Inflammatory macrophage treated with lipopolysaccharide for 1 hour (primary cell): ENCODE data around the gene COL6A2.
"Not testable (repeated sequence)": the region's sequence is repeated elsewhere in the genome, so short reads cannot be mapped to it uniquely, and the experiment has no call there.

Experiments
- DNase-seq, 2 donors: peaks; one replicate each; pipeline ENCODE4 v3.0.0-alpha.2; 2020 to 2022

COL6A2 gene

GRCh38 chr21:46061063-46061462, 36.8 kb upstream of the COL6A2 start:
- no peak for DNase-seq

GRCh38 chr21:46061518-46061917, 36.4 kb upstream of the COL6A2 start:
- DNase-seq = peak in 1 of 2 donors; percentile 53

- no peak for DNase-seq
These were observed 36.0 kb upstream of the COL6A2 start for GRCh38 chr21:46061950-46062349.

GRCh38 chr21:46062471-46063211, 35.3 kb upstream of the COL6A2 start:
- no peak for DNase-seq

GRCh38 chr21:46063227-46063626, 34.7 kb upstream of the COL6A2 start:
- no peak for DNase-seq

GRCh38 chr21:46063734-46064680, 33.9 kb upstream of the COL6A2 start:
- no peak for DNase-seq

- DNase-seq = no peak
These were observed 33.1 kb upstream of the COL6A2 start for GRCh38 chr21:46064870-46065214.

GRCh38 chr21:46065215-46065913, 32.5 kb upstream of the COL6A2 start:
- no peak for DNase-seq

GRCh38 chr21:46065914-46066551, 31.9 kb upstream of the COL6A2 start:
- no peak for DNase-seq

GRCh38 chr21:46066591-46067331, 31.2 kb upstream of the COL6A2 start:
- no peak for DNase-seq

GRCh38 chr21:46067505-46068201, 30.3 kb upstream of the COL6A2 start:
- no peak for DNase-seq

GRCh38 chr21:46068516-46069079, 29.3 kb upstream of the COL6A2 start:
- no peak for DNase-seq

- no peak for DNase-seq
These were observed 28.7 kb upstream of the COL6A2 start for GRCh38 chr21:46069166-46069565.

GRCh38 chr21:46069719-46070279, 28.1 kb upstream of the COL6A2 start:
- no peak for DNase-seq

GRCh38 chr21:46071082-46071481, 26.8 kb upstream of the COL6A2 start:
- DNase-seq = no peak

- not testable (repeated sequence) for DNase-seq
These were observed 21.2 kb upstream of the COL6A2 start for GRCh38 chr21:46076724-46077123.

GRCh38 chr21:46077674-46078101, 20.2 kb upstream of the COL6A2 start:
- no peak for DNase-seq

- DNase-seq = no peak
These were observed 19.5 kb upstream of the COL6A2 start for GRCh38 chr21:46078322-46078977.

GRCh38 chr21:46078978-46079351, 18.9 kb upstream of the COL6A2 start:
- DNase-seq = no peak
